Choroid plexus epithelial cell (primary cell): ENCODE data around the gene TNP1.

Source experiments
- DNase-seq: peaks from one replicate; pipeline ENCODE4 v3.0.0-alpha.2; 2010; ENCODE audit warnings: low read depth
- H3K4me3 ChIP-seq: 2 replicates; pipeline ENCODE4 v1.5.1; 2011; ENCODE audit warnings: low read depth, mild to moderate bottlenecking, control low read depth, low read length, moderate library complexity
- TF ChIP-seq, protein P1 (sequence below): conservative IDR thresholded peaks from 2 replicates; pipeline ENCODE4 v1.5.1; 2011; ENCODE audit warnings: low read depth, mild to moderate bottlenecking, control low read depth, inconsistent platforms, low read length, moderate library complexity

TNP1 gene

DNA sequence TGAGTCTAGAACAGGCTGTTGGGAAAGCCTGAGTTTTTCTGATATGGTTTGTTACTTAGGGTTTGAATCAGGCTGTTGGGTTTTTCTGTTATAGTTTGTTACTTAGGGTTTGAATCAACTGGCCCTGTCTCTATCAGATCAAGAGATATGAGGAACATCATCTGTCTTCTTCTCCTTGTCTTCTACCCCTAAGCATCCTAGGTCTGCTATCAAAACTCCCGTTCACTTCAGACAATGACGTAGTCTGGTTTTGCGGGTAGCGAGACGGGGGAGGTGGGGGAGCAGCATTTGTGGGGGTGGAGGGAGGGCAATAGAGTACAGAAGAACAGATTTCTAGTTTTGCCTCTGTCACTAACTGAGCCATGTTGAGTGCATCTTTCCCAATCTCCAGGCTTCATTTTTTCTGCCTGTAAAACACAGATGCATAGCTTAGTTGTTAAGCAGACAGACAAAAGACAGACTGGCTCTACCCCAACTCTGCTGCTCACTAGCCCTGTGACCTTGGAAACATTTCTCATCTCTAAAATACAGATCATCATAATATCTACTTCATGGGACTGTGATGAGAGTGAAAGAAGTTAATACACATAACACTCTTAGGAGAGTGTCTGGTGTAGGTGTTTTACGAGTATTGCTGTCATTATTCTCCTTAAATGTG is 9.1 kb downstream of the TNP1 start:
- no peak for DNase-seq
- no peak overlapping the region for H3K4me3 ChIP-seq
- TF ChIP-seq, protein P1, sequence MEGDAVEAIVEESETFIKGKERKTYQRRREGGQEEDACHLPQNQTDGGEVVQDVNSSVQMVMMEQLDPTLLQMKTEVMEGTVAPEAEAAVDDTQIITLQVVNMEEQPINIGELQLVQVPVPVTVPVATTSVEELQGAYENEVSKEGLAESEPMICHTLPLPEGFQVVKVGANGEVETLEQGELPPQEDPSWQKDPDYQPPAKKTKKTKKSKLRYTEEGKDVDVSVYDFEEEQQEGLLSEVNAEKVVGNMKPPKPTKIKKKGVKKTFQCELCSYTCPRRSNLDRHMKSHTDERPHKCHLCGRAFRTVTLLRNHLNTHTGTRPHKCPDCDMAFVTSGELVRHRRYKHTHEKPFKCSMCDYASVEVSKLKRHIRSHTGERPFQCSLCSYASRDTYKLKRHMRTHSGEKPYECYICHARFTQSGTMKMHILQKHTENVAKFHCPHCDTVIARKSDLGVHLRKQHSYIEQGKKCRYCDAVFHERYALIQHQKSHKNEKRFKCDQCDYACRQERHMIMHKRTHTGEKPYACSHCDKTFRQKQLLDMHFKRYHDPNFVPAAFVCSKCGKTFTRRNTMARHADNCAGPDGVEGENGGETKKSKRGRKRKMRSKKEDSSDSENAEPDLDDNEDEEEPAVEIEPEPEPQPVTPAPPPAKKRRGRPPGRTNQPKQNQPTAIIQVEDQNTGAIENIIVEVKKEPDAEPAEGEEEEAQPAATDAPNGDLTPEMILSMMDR, result no peak

- no peak for DNase-seq
- TF ChIP-seq, protein P1, result no peak
- H3K4me3 ChIP-seq, result no peak overlapping the region
Observed at GRCh38 chr2:216849987-216850386, 9.9 kb downstream of the TNP1 start.

GRCh38 chr2:216845426-216845825 is 14.4 kb downstream of the TNP1 start:
- TF ChIP-seq, protein P1, result no peak
- H3K4me3 ChIP-seq, result no peak overlapping the region
- no peak for DNase-seq

DNA sequence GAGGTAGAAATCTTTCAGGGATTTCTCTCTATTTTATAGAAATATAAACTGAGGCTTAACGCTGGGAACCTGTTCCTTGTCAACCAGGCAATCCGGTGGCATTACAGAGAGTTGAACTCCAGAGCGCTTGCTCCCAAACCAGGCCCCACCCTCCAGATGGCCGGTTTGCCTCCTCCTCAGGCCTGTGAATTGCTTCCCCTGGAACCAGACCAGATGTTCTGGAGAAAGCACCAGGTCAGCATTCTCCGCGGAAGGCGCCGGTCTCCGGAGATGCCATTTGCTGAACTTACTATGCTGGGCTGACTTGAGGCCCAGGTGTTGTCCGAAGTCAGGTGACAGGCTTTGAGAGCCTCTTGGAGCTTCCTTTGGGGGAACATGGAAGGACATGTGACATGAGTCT is 17.2 kb downstream of the TNP1 start:
- peak; percentile 11 for DNase-seq
- no peak overlapping the region for H3K4me3 ChIP-seq
- TF ChIP-seq, protein P1, result no peak

- TF ChIP-seq, protein P1, result no peak
- no peak for DNase-seq
- H3K4me3 ChIP-seq, result no peak overlapping the region
Observed at GRCh38 chr2:216839688-216840087, 20.2 kb downstream of the TNP1 start.

GRCh38 chr2:216838151-216838550 is 21.7 kb downstream of the TNP1 start:
- H3K4me3 ChIP-seq, result no peak overlapping the region
- TF ChIP-seq, protein P1, result no peak
- DNase-seq, result peak; percentile 62

GRCh38 chr2:216837740-216838139 is 22.1 kb downstream of the TNP1 start:
- TF ChIP-seq, protein P1, result no peak
- H3K4me3 ChIP-seq, result no peak overlapping the region
- DNase-seq, result no peak
